ENCODE data around the gene HNRNPAB.

HNRNPAB gene

GRCh38 chr5:178218237-178218776 lies 14.0 kb downstream of the HNRNPAB start:
- no peak overlapping the region for H3K4me2 ChIP-seq (ENCODE audit: low read length)
- H3K79me2 ChIP-seq (ENCODE audit: low read length) = peaks cover 12% of the 10 kb centered on the region; the same call in 1 of the 2 replicates
- H4K20me1 ChIP-seq (ENCODE audit: insufficient read depth, low read length) = peaks cover 14% of the 10 kb centered on the region
- no peak overlapping the region for H3K27ac ChIP-seq (ENCODE audit: low read length)
- no peaks in the 10 kb centered on the region for H3K27me3 ChIP-seq (ENCODE audit: low read depth, low read length)
- no peaks in the 10 kb centered on the region for H3K4me1 ChIP-seq (ENCODE audit: low read length)
- no peak overlapping the region for H3K9ac ChIP-seq (ENCODE audit: low read length)
- no peak overlapping the region for H3K4me3 ChIP-seq (ENCODE audit: low read length)
- no peak for TF ChIP-seq CTCF (IDR thresholded peaks at IDR 0.05; ENCODE audit: low read depth, low read length)
- TF ChIP-seq EZH2phosphoT487 (IDR thresholded peaks at IDR 0.05; ENCODE audit: low read depth) = no peak
- no peak overlapping the region for H2AFZ ChIP-seq (ENCODE audit: low read depth, low read length)
- H3K36me3 ChIP-seq (replicated peaks; ENCODE audit: low read depth, low read length) = peaks cover 48% of the 10 kb centered on the region
- no peaks in the 10 kb centered on the region for H3K9me3 ChIP-seq (ENCODE audit: insufficient read depth, low read length)

- Histone ChIP-seq H4K20me1 (ENCODE audit: insufficient read depth, low read length) (peaks cover 16% of the 10 kb centered on the region; the same call in 1 of the 2 replicates), H3K4me2 (ENCODE audit: low read length) (no peak overlapping the region), H2AFZ (ENCODE audit: low read depth, low read length) (no peak overlapping the region), H3K9me3 (ENCODE audit: insufficient read depth, low read length) (no peaks in the 10 kb centered on the region), H3K36me3 (replicated peaks; ENCODE audit: low read depth, low read length) (peaks cover 42% of the 10 kb centered on the region), H3K79me2 (ENCODE audit: low read length) (peaks cover 11% of the 10 kb centered on the region; the same call in 1 of the 2 replicates), H3K4me3 (ENCODE audit: low read length) (no peak overlapping the region), H3K27ac (ENCODE audit: low read length) (no peak overlapping the region), H3K9ac (ENCODE audit: low read length) (no peak overlapping the region), H3K4me1 (ENCODE audit: low read length) (no peaks in the 10 kb centered on the region), H3K27me3 (ENCODE audit: low read depth, low read length) (no peaks in the 10 kb centered on the region)
- TF ChIP-seq EZH2phosphoT487 (IDR thresholded peaks at IDR 0.05; ENCODE audit: low read depth) (no peak), CTCF (IDR thresholded peaks at IDR 0.05; ENCODE audit: low read depth, low read length) (no peak)
These were observed 14.5 kb downstream of the HNRNPAB start for GRCh38 chr5:178218827-178219226.

- no peak overlapping the region for H3K4me2 ChIP-seq (ENCODE audit: low read length)
- H3K4me1 ChIP-seq (ENCODE audit: low read length) = no peaks in the 10 kb centered on the region
- TF ChIP-seq CTCF (IDR thresholded peaks at IDR 0.05; ENCODE audit: low read depth, low read length) = no peak
- no peak for TF ChIP-seq EZH2phosphoT487 (IDR thresholded peaks at IDR 0.05; ENCODE audit: low read depth)
- H2AFZ ChIP-seq (ENCODE audit: low read depth, low read length) = no peak overlapping the region
- peaks cover 13% of the 10 kb centered on the region; the same call in 1 of the 2 replicates for H4K20me1 ChIP-seq (ENCODE audit: insufficient read depth, low read length)
- no peaks in the 10 kb centered on the region for H3K27me3 ChIP-seq (ENCODE audit: low read depth, low read length)
- H3K79me2 ChIP-seq (ENCODE audit: low read length) = 0 out of 2 replicates have a peak, but pooled peaks cover 6% of the 10 kb centered on the region
- H3K9me3 ChIP-seq (ENCODE audit: insufficient read depth, low read length) = no peaks in the 10 kb centered on the region
- H3K9ac ChIP-seq (ENCODE audit: low read length) = no peak overlapping the region
- H3K36me3 ChIP-seq (replicated peaks; ENCODE audit: low read depth, low read length) = peaks cover 23% of the 10 kb centered on the region
- H3K4me3 ChIP-seq (ENCODE audit: low read length) = no peak overlapping the region
- no peak overlapping the region for H3K27ac ChIP-seq (ENCODE audit: low read length)
These were observed 16.9 kb downstream of the HNRNPAB start for GRCh38 chr5:178221282-178221681.

- Histone ChIP-seq H3K4me2 (ENCODE audit: low read length) (no peak overlapping the region), H3K4me1 (ENCODE audit: low read length) (no peaks in the 10 kb centered on the region), H3K36me3 (replicated peaks; ENCODE audit: low read depth, low read length) (peaks cover 23% of the 10 kb centered on the region), H3K9ac (ENCODE audit: low read length) (no peak overlapping the region), H4K20me1 (ENCODE audit: insufficient read depth, low read length) (peaks cover 13% of the 10 kb centered on the region; the same call in 1 of the 2 replicates), H3K79me2 (ENCODE audit: low read length) (0 out of 2 replicates have a peak, but pooled peaks cover 3% of the 10 kb centered on the region), H2AFZ (ENCODE audit: low read depth, low read length) (no peak overlapping the region), H3K27me3 (ENCODE audit: low read depth, low read length) (no peaks in the 10 kb centered on the region), H3K9me3 (ENCODE audit: insufficient read depth, low read length) (no peaks in the 10 kb centered on the region), H3K4me3 (ENCODE audit: low read length) (no peak overlapping the region), H3K27ac (ENCODE audit: low read length) (no peak overlapping the region)
- TF ChIP-seq CTCF (IDR thresholded peaks at IDR 0.05; ENCODE audit: low read depth, low read length) = no peak
- TF ChIP-seq EZH2phosphoT487 (IDR thresholded peaks at IDR 0.05; ENCODE audit: low read depth) = no peak
These were observed 17.5 kb downstream of the HNRNPAB start for GRCh38 chr5:178221853-178222252.

Data from OCI-LY3 (cell line).